GM19372 (cell line): ENCODE data around the gene TMEM74B.
"Not testable (repeated sequence)": the region's sequence is repeated elsewhere in the genome, so short reads cannot be mapped to it uniquely, and the experiment has no call there.

Experiments
- ATAC-seq: cut with Tn5 transposase; IDR thresholded peaks from one replicate; pipeline ENCODE4 v1.9.1; 2021; ENCODE audit warnings: mild to moderate bottlenecking, low read depth, moderate library complexity; ENCODE audit not compliant: unreplicated experiment

Gene TMEM74B

GRCh38 chr20:1184638-1185315 lies at the start of gene TMEM74B:
TMEM74B (minus strand) TSS chr20:1184981; CDS start chr20:1183801, 1,180 bp downstream.
- no peak for ATAC-seq

DNA sequence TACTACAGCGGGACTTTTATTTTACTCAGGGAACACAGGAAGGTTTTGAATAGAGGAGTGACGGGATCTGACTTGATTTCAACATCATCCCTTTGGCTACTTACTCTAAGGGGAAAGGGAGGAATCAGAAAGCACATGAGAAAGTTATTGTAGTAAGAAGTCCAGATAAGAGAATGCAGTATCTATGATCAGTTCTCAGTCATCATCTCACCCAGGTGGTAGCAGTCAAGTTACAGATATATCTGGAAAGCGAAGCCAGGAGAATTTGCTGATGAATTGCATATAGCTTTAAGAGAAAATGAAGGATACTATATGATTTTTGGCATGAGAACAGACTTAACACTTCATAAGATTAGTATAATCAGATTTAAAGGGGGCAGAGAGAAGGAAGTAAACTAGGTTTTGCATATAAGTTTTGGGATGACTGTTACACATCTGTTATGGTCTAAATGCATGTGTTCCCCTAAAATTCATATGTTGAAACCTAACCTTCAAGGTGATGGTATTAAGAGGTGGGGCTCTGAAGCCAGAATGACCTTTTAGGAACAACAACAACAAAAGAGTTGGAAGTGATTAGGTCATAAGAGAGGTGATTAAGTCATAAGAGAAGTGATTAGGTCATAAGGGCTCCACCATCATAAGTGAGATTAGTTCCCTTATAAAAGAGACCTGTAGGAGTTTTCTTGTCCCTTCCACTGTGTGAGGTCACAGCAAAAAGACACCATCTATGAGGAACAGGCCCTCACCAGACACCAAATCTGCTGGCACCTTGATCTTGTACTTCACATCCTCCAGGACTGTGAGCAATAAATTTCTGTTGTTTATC lies 47.7 kb upstream of the TMEM74B start:
- no peak for ATAC-seq

- ATAC-seq = no peak
These were observed 44.8 kb upstream of the TMEM74B start for GRCh38 chr20:1229541-1229940.

- ATAC-seq = no peak
These were observed 41.2 kb upstream of the TMEM74B start, which contains the start of gene RAD21L1 for GRCh38 chr20:1225783-1226654. RAD21L1 (plus strand) TSS chr20:1226044; CDS start chr20:1228454, 2,410 bp downstream.

GRCh38 chr20:1225263-1225782 lies 40.5 kb upstream of the TMEM74B start:
- ATAC-seq = no peak

DNA sequence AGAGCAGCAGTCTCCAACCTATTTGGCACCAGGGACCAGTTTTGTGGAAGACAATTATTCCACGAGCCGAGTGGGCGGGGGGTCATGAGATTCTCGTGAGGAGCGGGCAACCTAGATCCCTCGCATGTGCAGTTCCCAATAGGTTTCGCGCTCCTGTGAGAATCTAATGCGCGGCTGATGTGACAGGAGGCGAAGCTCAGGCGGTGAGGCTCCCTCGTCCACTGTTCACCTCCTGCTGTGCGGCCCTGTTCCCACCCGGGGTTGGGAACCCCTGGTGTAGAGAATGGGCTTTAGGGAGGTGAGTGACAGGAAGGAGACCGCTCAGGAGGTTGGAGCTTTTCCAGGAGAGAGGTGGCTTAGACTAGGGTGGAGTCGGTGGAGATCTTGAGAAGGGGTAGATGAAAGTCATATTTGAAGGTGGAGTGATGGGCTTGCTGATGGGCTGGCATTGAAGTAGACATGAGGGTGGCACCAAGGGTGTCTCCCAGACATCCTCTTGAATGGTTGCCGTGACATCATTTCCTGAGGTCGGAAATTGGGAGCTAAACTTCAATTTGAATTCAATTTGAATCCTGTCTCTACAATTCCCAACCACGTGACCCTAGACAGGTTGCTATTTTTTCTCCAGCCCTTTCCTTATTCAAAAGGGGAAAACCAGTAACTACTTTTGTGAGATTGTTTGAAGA lies 39.6 kb upstream of the TMEM74B start:
- no peak for ATAC-seq

DNA sequence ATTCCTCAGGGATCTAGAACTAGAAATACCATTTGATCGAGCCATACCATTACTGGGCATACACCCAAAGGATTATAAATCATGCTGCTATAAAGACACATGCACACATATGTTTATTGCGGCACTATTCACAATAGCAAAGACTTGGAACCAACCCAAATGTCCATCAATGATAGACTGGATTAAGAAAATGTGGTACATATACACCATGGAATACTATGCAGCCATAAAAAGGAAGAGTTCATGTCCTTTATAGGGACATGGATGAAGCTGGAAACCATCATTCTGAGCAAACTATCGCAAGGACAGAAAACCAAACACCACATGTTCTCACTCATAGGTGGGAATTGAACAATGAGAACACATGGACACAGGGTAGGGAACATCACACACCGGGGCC lies 38.0 kb upstream of the TMEM74B start:
- not testable (repeated sequence) for ATAC-seq

- ATAC-seq = not testable (repeated sequence)
These were observed 32.0 kb upstream of the TMEM74B start for GRCh38 chr20:1216527-1217427.

DNA sequence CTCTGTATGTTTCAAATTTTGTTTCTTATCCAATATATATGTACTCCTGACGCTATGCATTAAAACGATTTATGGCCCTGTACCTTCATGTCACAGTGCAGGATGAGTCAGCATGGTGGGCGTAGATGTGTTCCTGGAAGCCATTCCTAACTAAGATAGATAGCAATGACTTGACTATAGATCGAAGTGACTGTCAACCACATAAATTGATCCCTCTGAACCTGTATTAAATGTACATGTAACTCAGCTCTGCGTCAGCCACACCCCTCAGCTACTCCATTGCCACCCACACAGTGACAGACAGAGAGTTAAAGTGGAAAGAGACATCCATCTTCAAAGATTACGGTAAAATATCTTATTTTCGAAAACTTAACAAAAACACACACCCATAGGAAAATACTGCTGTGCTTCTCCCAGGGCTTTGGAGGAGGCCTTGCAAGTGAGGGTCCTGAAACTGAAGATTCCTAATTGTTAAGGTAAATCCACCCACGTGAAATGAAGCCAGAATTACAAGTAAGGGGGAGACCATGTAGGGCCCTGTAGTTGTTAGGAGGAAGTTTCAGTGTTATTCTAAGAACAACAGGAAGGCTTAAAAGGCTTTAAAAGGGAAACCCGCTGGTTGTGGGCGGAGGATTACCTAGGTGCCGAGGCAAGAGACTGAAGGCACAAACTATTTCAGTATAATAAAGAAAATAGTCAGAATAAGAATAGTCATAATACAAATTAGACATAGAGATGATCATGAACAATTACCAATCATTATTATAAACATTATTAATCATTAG lies 30.8 kb upstream of the TMEM74B start:
- ATAC-seq = no peak

GRCh38 chr20:1214838-1215261 lies 30.1 kb upstream of the TMEM74B start:
- ATAC-seq = no peak

DNA sequence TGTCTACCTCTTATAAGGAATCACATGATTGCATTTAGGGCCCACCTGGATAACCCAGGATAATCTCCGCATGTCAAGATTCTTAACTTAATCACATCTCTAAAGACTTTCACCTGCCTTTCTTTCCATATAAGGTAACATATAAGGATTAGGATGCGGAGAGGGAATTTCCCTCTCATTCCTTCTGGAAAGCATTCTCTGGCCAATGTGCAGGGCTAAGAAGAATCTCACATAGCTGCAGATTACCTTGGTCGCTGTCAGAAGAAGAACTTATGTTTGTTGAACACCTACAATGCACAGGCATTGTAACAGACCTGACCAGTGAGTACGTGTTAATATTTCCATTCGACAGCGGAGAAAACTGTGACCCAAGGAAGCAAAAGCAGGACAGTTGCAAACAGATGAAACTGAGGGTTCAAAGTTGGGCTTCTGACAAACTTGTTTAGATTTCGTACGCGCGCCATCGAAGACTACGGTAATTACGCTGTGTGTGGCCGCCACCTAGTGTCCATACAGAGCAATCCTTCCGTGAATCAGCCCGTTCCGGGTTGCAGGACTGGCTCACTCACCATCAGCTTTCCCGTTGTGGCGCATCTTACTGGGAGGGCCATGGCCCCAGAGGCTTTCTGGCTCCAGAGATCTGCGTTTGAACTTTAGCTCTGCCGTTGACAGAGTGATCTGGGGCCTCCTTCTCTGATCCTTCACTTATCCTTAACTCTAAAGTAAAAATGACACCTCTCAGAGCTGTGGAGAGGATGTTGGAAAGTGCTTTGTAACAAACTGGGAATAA lies 28.0 kb upstream of the TMEM74B start:
- no peak for ATAC-seq

- no peak for ATAC-seq
These were observed 27.2 kb upstream of the TMEM74B start for GRCh38 chr20:1212023-1212422.

DNA sequence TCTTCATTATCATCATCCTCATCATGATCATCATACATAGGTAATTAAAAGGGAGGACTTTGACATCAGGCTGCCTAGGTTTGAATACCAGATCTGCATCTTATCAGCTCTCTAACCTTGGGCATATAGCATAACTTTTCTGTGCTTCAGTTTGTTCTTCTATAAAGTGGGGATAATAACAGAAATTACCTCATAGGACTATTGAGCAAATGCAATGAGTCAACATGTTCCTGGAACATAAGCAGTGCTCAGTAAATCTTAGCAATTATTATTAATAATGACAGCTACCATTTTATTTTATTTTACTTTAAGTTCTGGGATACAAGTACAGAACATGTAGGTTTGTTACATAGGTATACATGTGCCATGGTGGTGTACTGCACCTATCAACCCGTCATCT lies 25.7 kb upstream of the TMEM74B start:
- no peak for ATAC-seq

- no peak for ATAC-seq
These were observed 24.9 kb upstream of the TMEM74B start for GRCh38 chr20:1209447-1210387.

GRCh38 chr20:1207293-1207878 lies 22.6 kb upstream of the TMEM74B start:
- ATAC-seq = no peak
